Measurements from ENCODE around the gene RAB3GAP1.

Gene RAB3GAP1

DNA sequence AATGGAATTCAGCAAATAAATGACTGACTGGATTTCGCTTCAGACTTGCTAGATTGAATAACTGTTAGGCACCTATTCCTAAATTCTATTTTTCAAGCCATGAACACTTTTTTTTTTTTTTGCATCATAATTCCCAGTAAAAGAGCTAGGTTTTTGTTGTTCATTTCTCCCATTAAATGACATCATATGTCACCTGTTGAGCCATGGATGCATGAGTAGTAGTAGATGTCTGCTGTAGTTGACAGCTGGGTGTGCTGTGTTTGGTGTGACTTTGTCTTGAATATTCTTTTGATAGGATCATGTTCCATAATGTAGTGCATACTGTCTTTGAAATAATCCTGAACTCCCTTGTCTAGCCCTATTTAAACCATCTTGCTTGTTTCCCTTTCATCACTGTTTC lies 115.2 kb downstream of the RAB3GAP1 start:
- in situ Hi-C loops (cut with HindIII; ENCODE audit: low sequenced_read_pairs) = no loop called here
- DNase-seq (ENCODE audit: low read depth) = no peak
- H3K4me3 ChIP-seq (ENCODE audit: low read depth, low read length) = no peak overlapping the region
- TF ChIP-seq, protein P1, sequence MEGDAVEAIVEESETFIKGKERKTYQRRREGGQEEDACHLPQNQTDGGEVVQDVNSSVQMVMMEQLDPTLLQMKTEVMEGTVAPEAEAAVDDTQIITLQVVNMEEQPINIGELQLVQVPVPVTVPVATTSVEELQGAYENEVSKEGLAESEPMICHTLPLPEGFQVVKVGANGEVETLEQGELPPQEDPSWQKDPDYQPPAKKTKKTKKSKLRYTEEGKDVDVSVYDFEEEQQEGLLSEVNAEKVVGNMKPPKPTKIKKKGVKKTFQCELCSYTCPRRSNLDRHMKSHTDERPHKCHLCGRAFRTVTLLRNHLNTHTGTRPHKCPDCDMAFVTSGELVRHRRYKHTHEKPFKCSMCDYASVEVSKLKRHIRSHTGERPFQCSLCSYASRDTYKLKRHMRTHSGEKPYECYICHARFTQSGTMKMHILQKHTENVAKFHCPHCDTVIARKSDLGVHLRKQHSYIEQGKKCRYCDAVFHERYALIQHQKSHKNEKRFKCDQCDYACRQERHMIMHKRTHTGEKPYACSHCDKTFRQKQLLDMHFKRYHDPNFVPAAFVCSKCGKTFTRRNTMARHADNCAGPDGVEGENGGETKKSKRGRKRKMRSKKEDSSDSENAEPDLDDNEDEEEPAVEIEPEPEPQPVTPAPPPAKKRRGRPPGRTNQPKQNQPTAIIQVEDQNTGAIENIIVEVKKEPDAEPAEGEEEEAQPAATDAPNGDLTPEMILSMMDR (IDR thresholded peaks at IDR 0.05; ENCODE audit: low read depth, low read length, missing control alignments) = no peak

DNA sequence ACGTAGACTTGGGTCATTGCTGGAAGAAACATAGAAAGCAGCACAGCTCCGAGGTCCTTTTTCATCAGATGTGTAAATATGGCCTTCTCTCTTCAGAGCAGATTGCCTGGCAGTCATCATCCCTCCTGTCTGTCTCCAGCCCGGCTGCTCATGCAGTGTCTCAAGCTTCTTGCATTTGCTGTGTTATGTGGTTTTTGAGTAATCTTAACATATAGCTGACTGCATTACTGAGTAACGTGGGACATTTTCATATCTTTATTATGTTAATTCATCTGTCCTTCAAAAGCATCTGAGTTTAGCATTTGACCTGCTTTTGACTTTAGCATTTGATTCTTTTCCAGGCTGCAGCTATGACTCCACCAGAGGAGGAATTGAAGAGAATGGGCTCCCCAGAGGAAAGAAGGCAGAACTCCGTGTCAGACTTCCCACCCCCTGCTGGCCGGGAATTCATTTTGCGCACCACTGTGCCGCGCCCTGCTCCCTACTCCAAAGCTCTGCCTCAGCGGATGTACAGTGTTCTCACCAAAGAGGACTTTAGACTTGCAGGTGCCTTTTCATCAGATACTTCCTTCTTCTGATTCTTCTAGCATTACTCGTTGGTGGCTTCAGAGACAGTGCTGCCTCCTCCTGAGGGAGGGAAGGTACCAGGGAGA lies 116.2 kb downstream of the RAB3GAP1 start:
- no peak for DNase-seq (ENCODE audit: low read depth)
- TF ChIP-seq, protein P1 (IDR thresholded peaks at IDR 0.05; ENCODE audit: low read depth, low read length, missing control alignments) = no peak
- in situ Hi-C loops (cut with HindIII; ENCODE audit: low sequenced_read_pairs) = no loop called here
- no peak overlapping the region for H3K4me3 ChIP-seq (ENCODE audit: low read depth, low read length)

DNA sequence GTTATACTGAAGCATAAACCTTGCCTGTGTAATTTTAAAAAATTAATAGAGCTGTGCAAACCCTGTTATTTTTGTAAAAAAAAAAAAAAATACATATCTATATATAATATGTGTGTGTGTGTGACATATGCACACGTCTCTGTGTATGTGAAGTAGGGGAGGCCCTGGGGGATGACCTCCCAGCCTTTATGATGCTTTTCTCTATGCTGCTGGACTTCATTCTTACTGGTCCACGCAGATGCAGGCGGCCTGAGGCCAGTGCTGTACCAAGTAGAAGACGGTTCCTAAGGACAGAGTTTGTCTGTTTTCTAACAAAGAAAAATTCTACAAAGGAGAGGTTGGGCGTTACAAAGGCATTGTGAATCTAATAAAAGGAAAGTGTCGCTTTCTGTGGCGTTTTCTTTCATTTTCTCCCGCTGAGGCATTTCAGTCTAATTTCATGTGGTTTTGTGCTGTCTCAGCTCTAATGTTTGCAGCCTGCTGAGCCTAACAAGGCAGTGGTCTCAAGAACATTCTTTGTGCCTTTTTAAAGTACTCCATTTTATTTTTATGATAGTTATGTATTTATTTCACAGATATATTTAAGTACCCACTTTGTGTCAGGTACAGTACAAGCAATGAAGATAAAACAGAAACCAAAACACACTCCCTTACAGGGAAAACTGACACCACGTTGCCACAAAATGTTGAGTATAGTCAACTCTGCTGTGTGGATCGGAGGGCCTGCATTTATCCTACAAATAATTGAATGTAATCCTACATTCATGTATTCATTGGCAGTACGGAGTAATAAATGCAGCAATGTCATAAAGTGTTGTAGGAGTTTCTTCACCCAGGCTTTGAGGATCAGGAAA lies 118.0 kb downstream of the RAB3GAP1 start:
- in situ Hi-C loops (cut with HindIII; ENCODE audit: low sequenced_read_pairs) = no loop called here
- no peak overlapping the region for H3K4me3 ChIP-seq (ENCODE audit: low read depth, low read length)
- peak; percentile 16 for DNase-seq (ENCODE audit: low read depth)
- TF ChIP-seq, protein P1 (IDR thresholded peaks at IDR 0.05; ENCODE audit: low read depth, low read length, missing control alignments) = no peak

DNA sequence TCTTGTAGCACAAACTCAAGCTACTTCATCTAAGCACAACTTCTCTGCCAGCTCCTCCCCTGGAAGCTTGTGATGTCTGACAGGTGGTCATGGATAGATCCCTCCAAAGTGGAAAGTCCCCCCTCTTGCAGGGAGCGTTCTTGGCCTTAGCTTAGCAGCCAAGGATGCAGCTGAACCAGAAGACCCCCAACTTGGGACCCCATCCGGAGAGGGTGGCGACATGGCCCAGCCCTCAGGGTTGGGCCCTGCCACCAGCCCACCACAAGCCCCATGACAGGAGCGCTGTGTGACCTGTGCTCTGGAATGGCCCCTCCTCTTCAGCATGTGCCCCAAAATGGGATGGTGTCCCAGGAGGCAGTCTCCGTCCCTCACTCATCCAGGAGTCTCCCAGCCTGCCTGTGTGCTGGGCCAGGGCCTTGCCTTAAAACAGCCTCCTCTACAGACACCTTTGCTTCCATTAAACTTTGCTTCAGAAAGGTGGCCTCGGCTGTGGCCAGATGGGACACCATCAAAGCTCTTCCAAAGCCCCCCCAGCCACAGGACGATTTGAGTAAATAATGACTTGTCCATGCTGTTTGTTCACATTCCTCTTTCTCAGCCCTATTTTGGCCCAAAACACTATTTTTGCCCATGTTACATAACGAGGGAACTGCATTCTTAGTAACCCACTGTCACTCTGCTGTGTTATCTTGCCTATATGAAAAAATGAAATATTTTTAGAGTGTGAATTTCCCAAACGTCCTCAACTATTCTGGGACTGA lies 122.1 kb downstream of the RAB3GAP1 start:
- H3K4me3 ChIP-seq (ENCODE audit: low read depth, low read length) = no peak overlapping the region
- in situ Hi-C loops (cut with HindIII; ENCODE audit: low sequenced_read_pairs) = no loop called here
- TF ChIP-seq, protein P1 (IDR thresholded peaks at IDR 0.05; ENCODE audit: low read depth, low read length, missing control alignments) = no peak
- DNase-seq (ENCODE audit: low read depth) = no peak

DNA sequence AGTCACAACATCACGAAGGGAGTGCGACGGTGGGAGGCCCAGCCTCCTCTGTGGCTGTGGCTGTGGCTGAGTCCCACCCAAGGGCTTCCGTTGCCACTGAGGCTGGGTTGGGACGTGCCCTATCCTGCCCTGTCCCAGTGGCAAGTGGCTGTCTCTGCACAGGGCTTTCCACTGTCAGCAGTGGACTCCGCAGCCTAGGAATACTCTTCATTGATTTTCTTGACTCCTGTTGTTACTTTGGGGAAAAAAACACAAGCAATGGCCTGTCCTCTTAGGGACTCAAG lies 122.7 kb downstream of the RAB3GAP1 start:
- no peak for DNase-seq (ENCODE audit: low read depth)
- in situ Hi-C loops (cut with HindIII; ENCODE audit: low sequenced_read_pairs) = no loop called here
- H3K4me3 ChIP-seq (ENCODE audit: low read depth, low read length) = no peak overlapping the region
- TF ChIP-seq, protein P1 (IDR thresholded peaks at IDR 0.05; ENCODE audit: low read depth, low read length, missing control alignments) = no peak

DNA sequence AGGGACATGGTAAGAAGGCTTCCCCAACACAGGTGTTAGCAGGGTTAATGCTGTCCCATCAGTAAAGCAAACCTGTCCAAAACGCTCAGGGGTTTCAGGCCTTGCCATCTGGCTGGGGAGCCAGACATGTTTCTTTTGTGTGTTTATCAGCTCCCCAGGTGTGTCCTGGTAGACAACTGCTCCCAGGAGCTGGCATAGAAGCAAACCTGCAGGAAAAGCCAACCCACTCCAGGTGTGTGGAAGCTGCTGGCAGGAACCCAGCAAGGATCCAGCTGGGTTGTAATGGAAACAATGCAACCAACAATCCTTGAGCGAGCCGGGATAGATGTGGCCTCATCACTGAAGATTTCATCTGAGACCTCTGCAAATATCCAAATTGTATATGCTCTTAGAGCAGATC lies 123.1 kb downstream of the RAB3GAP1 start:
- DNase-seq (ENCODE audit: low read depth) = no peak
- TF ChIP-seq, protein P1 (IDR thresholded peaks at IDR 0.05; ENCODE audit: low read depth, low read length, missing control alignments) = no peak
- H3K4me3 ChIP-seq (ENCODE audit: low read depth, low read length) = no peak overlapping the region
- in situ Hi-C loops (cut with HindIII; ENCODE audit: low sequenced_read_pairs) = no loop called here
